ENCODE data around the gene FBLN1.

The FBLN1 gene

DNA sequence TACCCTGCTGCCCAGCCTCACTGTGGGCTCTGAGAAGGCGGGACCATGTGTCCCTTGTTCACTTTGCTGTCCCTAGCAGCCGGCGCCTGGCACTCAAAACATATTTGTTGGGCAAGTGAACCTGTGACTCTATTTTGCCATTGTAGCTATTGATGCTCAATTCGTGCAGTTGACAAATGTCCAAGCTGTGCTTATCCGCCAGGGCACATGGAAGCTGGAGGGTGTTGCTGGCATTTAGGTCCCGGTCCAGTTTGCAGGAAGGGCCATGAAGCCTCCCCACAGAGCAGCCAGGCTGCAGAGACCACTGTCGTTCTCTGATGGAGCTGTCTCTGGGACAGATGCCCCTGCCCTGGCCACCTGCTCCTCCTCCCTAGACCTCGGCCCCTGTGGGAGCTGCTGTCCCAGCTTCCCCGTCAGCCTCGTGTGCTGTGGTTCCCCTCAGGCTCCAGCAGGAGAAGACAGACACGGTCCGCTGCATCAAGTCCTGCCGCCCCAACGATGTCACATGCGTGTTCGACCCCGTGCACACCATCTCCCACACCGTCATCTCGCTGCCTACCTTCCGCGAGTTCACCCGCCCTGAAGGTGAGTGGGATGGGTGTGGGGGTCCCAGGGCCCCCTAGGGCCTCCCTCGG, 71.5 kb downstream of the FBLN1 start:
- no peak for DNase-seq

DNA sequence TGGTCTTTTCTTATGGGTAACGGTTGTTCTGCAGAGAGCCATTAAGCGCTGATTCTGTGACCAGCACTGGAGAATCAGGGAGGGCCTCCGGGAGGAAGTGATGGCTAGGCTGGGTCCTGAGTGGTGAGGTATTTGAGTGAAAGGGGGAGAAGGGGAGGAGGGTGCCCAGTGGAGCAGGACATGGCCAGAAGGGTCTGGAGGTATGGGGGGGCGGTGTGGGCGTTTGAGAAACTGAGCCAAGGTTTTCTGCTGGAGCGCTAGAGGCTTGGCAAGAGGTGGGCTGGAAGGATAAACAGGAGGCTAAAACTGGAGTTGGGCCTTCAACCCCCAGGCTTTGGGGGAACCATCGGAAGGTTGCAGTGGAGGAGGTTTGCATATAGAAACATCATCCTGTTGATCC, 72.5 kb downstream of the FBLN1 start:
- no peak for DNase-seq

- no peak for DNase-seq
Measured at GRCh38 chr22:45575607-45576272, 73.1 kb downstream of the FBLN1 start.

- no peak for DNase-seq
Measured at GRCh38 chr22:45576273-45576625, 73.6 kb downstream of the FBLN1 start.

- no peak for DNase-seq
Measured at GRCh38 chr22:45576730-45577464, 74.2 kb downstream of the FBLN1 start.

DNA sequence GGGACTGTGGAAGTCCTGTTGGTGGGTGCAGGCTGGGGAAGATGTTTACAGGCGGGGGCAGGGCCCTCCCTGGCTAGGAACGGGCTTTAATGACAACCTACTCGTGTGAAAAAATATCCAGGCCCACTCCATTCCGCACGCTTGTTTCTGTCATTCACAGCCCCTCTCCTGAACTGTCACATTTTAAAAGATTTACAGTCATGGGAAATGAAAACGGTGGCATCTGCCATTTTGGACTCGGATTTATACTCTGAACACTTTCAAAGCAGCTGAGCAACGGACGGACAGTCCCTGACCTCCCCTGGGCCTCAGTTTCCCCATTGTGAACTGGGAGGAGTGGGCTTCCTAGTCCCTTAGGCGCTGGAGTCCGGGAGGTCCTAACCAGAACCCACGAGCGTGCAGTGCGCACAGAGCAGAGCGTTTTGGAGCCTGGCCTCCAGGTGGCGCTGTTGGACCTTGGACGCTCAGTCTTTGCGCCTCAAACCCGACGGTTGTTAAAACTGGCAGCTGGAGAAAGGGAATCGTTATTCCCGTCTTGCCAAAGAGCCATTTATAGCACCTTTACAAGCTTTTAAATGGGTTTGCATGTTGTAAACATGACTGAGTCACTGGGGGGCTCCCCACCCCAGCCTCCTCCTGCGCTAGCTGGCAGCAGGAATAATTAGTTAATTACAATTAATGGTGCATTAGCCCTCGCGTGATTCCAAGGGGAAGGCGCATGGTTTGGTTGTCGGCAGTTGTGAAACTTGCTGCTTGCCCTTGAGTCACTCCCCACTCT, 75.3 kb downstream of the FBLN1 start:
- peak; percentile 43 for DNase-seq

DNA sequence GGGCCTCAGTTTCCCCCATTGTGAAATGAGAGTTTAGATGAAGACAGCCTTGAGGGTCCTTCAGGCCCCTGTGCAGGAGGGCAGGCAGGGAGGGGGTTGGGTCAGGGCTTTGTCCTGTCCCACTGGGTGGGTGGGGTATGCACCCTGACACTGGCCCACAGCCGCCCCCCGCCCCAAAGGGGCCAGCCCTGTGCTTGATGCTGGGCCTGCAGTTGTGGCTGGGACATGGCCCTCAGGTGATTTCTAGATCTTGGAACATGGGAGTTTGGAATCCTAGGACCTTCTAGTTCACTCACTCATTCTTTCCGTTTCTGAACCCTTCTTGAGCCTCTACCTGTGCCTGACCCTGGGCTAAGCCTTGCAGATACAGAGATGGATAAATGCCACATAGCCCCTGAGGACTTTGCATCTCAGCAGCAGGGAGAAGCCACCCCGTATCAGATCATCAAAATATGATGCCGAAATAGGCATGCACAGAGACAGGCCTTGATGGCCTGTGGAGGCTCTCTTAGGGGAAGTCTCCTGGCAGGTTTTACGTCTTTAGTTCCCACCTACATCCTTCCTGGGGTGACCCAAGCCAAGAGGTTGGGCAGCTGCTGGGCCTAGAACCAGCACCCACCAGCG, 76.0 kb downstream of the FBLN1 start:
- no peak for DNase-seq

DNA sequence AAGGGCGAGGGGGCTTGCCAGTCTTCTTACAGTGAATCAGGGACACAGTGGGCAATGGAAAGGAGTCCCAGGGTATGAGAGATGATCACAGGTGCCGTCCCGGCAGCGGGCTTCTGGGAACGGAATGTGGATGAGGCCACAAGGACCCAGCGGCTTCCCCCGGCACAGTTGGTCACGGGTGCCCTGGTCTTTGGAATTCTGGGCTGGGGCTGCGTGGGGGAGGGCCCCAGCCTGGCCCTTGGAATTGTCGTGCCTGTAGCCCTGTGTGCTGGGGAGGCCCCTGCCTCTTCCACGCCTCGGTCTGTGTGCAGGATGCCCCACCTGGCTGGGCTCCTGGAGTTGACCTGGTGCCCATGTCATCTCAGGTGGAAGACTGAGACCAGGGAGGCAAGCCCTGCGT, 76.6 kb downstream of the FBLN1 start:
- no peak for DNase-seq

- DNase-seq = no peak
Measured at GRCh38 chr22:45579806-45580725, 77.4 kb downstream of the FBLN1 start.

GRCh38 chr22:45580726-45581381, 78.2 kb downstream of the FBLN1 start:
- no peak for DNase-seq

DNA sequence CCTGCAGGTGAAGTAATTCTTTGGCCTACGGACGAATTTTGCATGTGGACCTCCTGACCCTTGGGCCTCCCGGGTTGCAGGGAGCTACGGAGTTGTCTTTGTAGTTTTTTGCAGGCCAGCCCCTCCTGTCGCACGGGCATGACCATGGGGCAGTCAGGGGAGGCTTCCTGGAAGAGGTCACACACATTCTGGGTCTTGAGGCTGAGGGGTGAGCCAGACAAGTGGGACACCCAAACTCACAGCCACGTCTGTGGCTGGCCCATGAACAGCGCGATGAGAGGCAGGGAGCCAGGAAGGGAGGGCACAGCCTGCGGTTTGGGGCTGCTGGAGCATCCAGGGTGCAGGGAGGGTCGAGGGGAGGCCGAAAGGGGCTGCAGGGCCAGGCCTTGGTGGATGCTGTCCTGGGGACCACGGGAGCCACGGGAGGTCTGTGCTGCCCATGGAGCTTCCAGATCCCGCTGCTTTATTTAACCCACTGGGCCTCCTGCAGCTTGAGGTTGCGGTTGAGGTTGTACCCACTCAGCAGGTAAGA, 78.9 kb downstream of the FBLN1 start:
- DNase-seq = no peak

DNA sequence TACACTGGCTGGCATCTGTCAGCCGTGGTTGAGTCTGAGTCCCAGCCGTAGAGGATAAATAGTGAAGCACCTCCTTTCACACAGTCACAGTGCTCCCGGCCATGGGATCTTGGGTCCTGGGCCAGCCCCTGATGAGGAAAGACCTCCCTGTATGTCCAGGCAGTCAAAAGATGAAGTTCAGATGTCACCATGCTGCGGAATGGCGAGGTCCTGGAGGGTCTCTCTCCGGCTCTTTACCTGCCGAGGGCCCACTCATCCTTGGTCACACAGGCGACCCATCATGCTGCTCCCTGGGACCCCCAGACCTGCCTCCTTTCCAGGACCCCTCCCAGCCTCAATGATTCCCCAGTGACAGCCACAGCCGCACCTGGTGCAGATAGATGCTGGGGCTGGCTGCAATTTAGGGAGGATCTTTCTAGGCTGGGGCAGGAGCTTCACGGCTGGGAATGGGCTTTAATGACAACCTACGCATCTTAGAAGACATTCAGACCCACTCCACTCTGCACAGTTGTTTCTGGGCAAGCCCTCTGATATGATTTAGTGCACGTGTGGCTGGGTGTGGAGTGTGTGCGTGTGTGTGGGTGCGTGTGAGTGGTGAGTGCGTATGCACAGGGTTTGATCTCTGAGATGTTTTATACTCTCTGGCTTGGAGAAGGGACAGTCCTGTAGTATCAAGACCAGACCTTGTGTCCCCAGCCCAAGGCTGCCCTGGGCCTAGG, 79.7 kb downstream of the FBLN1 start:
- no peak for DNase-seq

- no peak for DNase-seq
Measured at GRCh38 chr22:45582955-45583320, 80.3 kb downstream of the FBLN1 start.

DNA sequence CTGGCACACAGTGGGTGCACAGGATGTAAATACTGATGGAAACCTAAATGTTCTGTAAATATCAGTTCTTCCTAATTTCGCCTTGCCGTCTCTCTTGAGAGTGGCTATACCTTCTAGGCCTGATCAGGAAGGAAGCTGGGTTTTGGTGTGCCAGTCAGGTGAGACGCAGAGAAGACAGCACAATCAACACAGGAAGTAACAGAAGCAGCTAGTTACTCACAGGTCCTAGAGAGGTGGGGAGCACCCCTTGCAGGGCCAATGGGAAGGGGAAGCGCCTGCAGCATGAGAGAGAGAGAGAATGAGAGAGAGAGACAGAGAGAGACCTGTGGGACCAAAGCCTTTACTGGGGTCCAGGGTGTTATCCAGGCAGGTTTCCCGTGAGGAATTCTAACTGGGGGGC, 80.8 kb downstream of the FBLN1 start:
- peak; percentile 23 for DNase-seq

DNA sequence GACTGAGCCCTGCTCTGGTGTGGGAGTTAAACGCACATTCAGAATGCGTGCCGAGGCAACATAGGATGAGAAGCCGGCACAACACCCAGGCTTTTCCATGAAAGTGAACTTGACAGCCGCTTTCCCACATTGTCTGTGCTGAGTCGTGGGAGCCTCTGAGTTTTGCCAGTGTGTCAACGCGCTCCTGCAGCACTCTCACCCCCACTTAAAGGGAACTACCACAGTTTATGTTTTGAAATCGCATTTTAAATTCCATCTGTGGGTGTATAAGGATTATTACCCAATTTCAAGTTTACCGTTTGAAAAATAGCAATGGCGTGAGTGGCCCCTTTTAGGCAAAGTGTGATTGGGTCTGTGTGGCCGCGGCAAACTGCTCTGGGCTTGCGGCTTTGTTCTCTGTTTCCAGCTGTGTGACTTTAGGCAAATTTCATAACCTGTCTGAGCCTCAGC, 81.5 kb downstream of the FBLN1 start:
- no peak for DNase-seq

GRCh38 chr22:45584621-45585436, 82.1 kb downstream of the FBLN1 start:
- DNase-seq = no peak

- DNase-seq = no peak
Measured at GRCh38 chr22:45585437-45585755, 82.7 kb downstream of the FBLN1 start.

- DNase-seq = no peak
Measured at GRCh38 chr22:45585946-45586540, 83.4 kb downstream of the FBLN1 start.

Data from NK-92 treated with Interleukin-12 subunit alpha and Interleukin-12 subunit beta, amount 100 ng/mL, for 24 hours (cell line).